IMR-90 (cell line): ENCODE data around the gene NLRC3. TPM values are rescaled to one million over a fixed set of nuclear protein-coding genes. Genes with fewer than 3 reads are reported as not detected.

Experiments used
- ATAC-seq: fragments of 200-7000 bp; cut with Tn5 transposase; 2 replicates; pipeline ENCODE4 v1.9.1; 2020; ENCODE audit warnings: low read depth, mild to moderate bottlenecking, moderate library complexity
- BruUV-seq: library from RNA; stranded (reverse); fragments of 400-500 nt; replicated peaks from 2 replicates; lab custom pipeline; 2021; lab: Mats Ljungman, UMichigan
- CTCF ChIA-PET: fragments of 300-600 bp; formaldehyde crosslinking; extraction: SDS; loops from one replicate; lab custom pipeline; 2021; ENCODE audit warnings: antibody characterized with exemption; lab: Yijun Ruan, JAX
- POLR2A ChIA-PET: fragments of 300-600 bp; sonication (Branson Sonifier 250); formaldehyde crosslinking; loops from one replicate; lab custom pipeline; 2022; ENCODE audit warnings: antibody characterized with exemption; ENCODE audit not compliant: unreplicated experiment; lab: Charles Lee
- DNase-seq: peaks from one replicate; pipeline ENCODE4 v3.0.0; 2013
- H2AFZ ChIP-seq: replicated peaks from 2 replicates; pipeline ENCODE3; 2013; ENCODE audit warnings: low read length, mild to moderate bottlenecking; ENCODE audit not compliant: poor library complexity
- H2AK5ac ChIP-seq: 2 replicates; pipeline ENCODE4 v1.6.1; 2013; ENCODE audit warnings: low read depth, low read length, inconsistent platforms
- H2AK9ac ChIP-seq: replicated peaks from 2 replicates; pipeline ENCODE3; 2013; ENCODE audit warnings: mild to moderate bottlenecking, low read depth, low read length, moderate library complexity; ENCODE audit not compliant: poor library complexity
- H2BK120ac ChIP-seq: 2 replicates; pipeline ENCODE4 v1.6.1; 2013; ENCODE audit warnings: low read depth, low read length, inconsistent platforms
- H2BK15ac ChIP-seq: 3 replicates; pipeline ENCODE4 v1.6.1; 2013; ENCODE audit warnings: low read depth, low read length, inconsistent platforms
- H2BK20ac ChIP-seq: 2 replicates; pipeline ENCODE4 v1.6.1; 2013; ENCODE audit warnings: low read depth, mild to moderate bottlenecking, inconsistent platforms, low read length, moderate library complexity
- H2BK5ac ChIP-seq: 2 replicates; pipeline ENCODE4 v1.6.1; 2013; ENCODE audit warnings: mild to moderate bottlenecking, low read depth, low read length, inconsistent platforms; ENCODE audit not compliant: poor library complexity, severe bottlenecking
- H3K14ac ChIP-seq: replicated peaks from 2 replicates; pipeline ENCODE4 v1.6.1; 2013; ENCODE audit warnings: low read depth, low read length, inconsistent platforms
- H3K18ac ChIP-seq: 2 replicates; pipeline ENCODE4 v1.6.1; 2013; ENCODE audit warnings: low read depth, low read length, control low read depth
- H3K23ac ChIP-seq: 2 replicates; pipeline ENCODE4 v1.6.1; 2013; ENCODE audit warnings: low read depth, low read length, inconsistent platforms
- H3K27ac ChIP-seq: 2 replicates; pipeline ENCODE4 v1.5.1; 2013; ENCODE audit warnings: mild to moderate bottlenecking, control low read depth, low read length; ENCODE audit not compliant: insufficient read depth
- H3K27me3 ChIP-seq: 2 replicates; pipeline ENCODE4 v1.6.1; 2013; ENCODE audit warnings: low read length; ENCODE audit not compliant: control insufficient read depth, insufficient read depth
- H3K36me3 ChIP-seq: 2 replicates; pipeline ENCODE4 v1.6.1; 2013; ENCODE audit warnings: low read length, mixed read lengths; ENCODE audit not compliant: control insufficient read depth, insufficient read depth
- H3K4ac ChIP-seq: 2 replicates; pipeline ENCODE4 v1.6.1; 2013; ENCODE audit warnings: low read depth, low read length, inconsistent platforms
- H3K4me1 ChIP-seq: 2 replicates; pipeline ENCODE4 v1.6.1; 2013; ENCODE audit warnings: low read length, mixed read lengths; ENCODE audit not compliant: control insufficient read depth, insufficient read depth
- H3K4me2 ChIP-seq: 2 replicates; pipeline ENCODE4 v1.6.1; 2013; ENCODE audit warnings: low read depth, mild to moderate bottlenecking, control low read depth, low read length, moderate library complexity
- H3K4me3 ChIP-seq: 2 replicates; pipeline ENCODE4 v1.5.1; 2013; ENCODE audit warnings: low read depth, mild to moderate bottlenecking, control low read depth, low read length, moderate library complexity; ENCODE audit not compliant: insufficient read depth
- H3K56ac ChIP-seq: 2 replicates; pipeline ENCODE4 v1.6.1; 2013; ENCODE audit warnings: low read length, inconsistent platforms; ENCODE audit not compliant: insufficient read depth; ENCODE audit errors: extremely low read depth
- H3K79me1 ChIP-seq, 2 experiments: 2 replicates each; pipeline ENCODE4 v1.6.1; 2013; ENCODE audit warnings: low read length in 2 of 2, inconsistent platforms in 1 of 2, low read depth in 1 of 2
- H3K9ac ChIP-seq: 2 replicates; pipeline ENCODE4 v1.6.1; 2013; ENCODE audit warnings: low read depth, low read length, control low read depth
- H3K9me1 ChIP-seq: 2 replicates; pipeline ENCODE4 v1.6.1; 2013; ENCODE audit warnings: low read length, inconsistent platforms; ENCODE audit not compliant: insufficient read depth
- H3K9me3 ChIP-seq: 2 replicates; pipeline ENCODE4 v1.6.1; 2013; ENCODE audit warnings: low read length; ENCODE audit not compliant: control insufficient read depth, insufficient read depth
- H4K20me1 ChIP-seq: 2 replicates; pipeline ENCODE4 v1.6.1; 2013; ENCODE audit warnings: low read length, inconsistent platforms; ENCODE audit not compliant: insufficient read depth
- H4K5ac ChIP-seq: 2 replicates; pipeline ENCODE4 v1.6.1; 2013; ENCODE audit warnings: mild to moderate bottlenecking, low read depth, low read length, control low read depth
- H4K8ac ChIP-seq, 2 experiments: 2 replicates each; pipeline ENCODE4 v1.6.1; 2013; ENCODE audit warnings: low read depth in 2 of 2, low read length in 2 of 2, control low read depth in 1 of 2, inconsistent platforms in 1 of 2
- H4K91ac ChIP-seq: 2 replicates; pipeline ENCODE4 v1.6.1; 2013; ENCODE audit warnings: low read depth, low read length, inconsistent platforms; ENCODE audit not compliant: insufficient read depth
- CEBPB ChIP-seq: IDR thresholded peaks from 2 replicates; pipeline ENCODE4 v1.6.1; 2012; ENCODE audit warnings: low read depth, low read length, improper control_type of control experiment
- FOS ChIP-seq: fragments of 150-350 bp; IDR thresholded peaks from 2 replicates; pipeline ENCODE4 v1.6.1; 2016; ENCODE audit warnings: low read depth, low read length
- MAFK ChIP-seq: IDR thresholded peaks from 2 replicates; pipeline ENCODE4 v1.6.1; 2012; ENCODE audit warnings: low read depth, low read length, improper control_type of control experiment
- MAZ ChIP-seq: IDR thresholded peaks from 2 replicates; pipeline ENCODE4 v1.6.1; 2012; ENCODE audit warnings: low read depth, mild to moderate bottlenecking, low read length, improper control_type of control experiment, moderate library complexity, borderline replicate concordance
- NFE2L2 ChIP-seq: fragments of 150-350 bp; IDR thresholded peaks from 2 replicates; pipeline ENCODE4 v1.6.1; 2016; ENCODE audit warnings: low read depth, mild to moderate bottlenecking, low read length
- POLR2A ChIP-seq: IDR thresholded peaks from 2 replicates; pipeline ENCODE4 v1.6.1; 2012; ENCODE audit warnings: mild to moderate bottlenecking, low read depth, low read length
- RCOR1 ChIP-seq: IDR thresholded peaks from 2 replicates; pipeline ENCODE4 v1.6.1; 2012; ENCODE audit warnings: mild to moderate bottlenecking, low read length, improper control_type of control experiment; ENCODE audit not compliant: insufficient replicate concordance
- SMC3 ChIP-seq: fragments of 150-350 bp; IDR thresholded peaks from 2 replicates; pipeline ENCODE4 v1.6.1; 2016; ENCODE audit warnings: low read depth, mild to moderate bottlenecking, antibody characterized with exemption, low read length, moderate library complexity
- WGBS, 2 experiments: methylation state at CpG; one replicate each; pipeline versions ENCODE4 v1.1.5 to v1.1.7; 2013; ENCODE audit warnings: missing lambda C conversion rate in 2 of 2; ENCODE audit not compliant: insufficient read length in 1 of 2; ENCODE audit errors: extremely low coverage in 2 of 2; 5-methylcytosine and 5-hydroxymethylcytosine counted together
- dilution Hi-C: fragments of 300-500 bp; cut with HindIII; formaldehyde crosslinking; loops from one replicate; pipeline ENCODE4 v1.14.3; 2018; ENCODE audit warnings: low sequenced_read_pairs; ENCODE audit not compliant: unreplicated experiment
- in situ Hi-C: fragments of 300-500 bp; cut with MboI; formaldehyde crosslinking; loops from 3 replicates; pipeline ENCODE4 v1.14.3; 2019; ENCODE audit warnings: low sequenced_read_pairs, inconsistent platforms, mixed read lengths
- intact Hi-C: fragments of 100-400 bp; cut with micrococcal nuclease; formaldehyde crosslinking; loops from 2 replicates; pipeline ENCODE4 v1.10.0; 2022
- polyA plus RNA-seq, 3 experiments: library from polyadenylated mRNA; depleted of rRNA; stranded (reverse); fragments of >200 nt; gene quantifications; 2 replicates each; pipeline ENCODE4 v1.2.3, GENCODE V29; 2012; ENCODE audit warnings: low replicate concordance in 1 of 3
- total RNA-seq: library from RNA; depleted of rRNA; stranded (reverse); fragments of >200 nt; gene quantifications from 2 replicates; pipeline ENCODE4 v1.2.3, GENCODE V29; 2012

The NLRC3 gene
- total and polyA plus RNA-seq, 2 of the 4 experiments (the other 2 are of a cell fraction) = not detected

DNA sequence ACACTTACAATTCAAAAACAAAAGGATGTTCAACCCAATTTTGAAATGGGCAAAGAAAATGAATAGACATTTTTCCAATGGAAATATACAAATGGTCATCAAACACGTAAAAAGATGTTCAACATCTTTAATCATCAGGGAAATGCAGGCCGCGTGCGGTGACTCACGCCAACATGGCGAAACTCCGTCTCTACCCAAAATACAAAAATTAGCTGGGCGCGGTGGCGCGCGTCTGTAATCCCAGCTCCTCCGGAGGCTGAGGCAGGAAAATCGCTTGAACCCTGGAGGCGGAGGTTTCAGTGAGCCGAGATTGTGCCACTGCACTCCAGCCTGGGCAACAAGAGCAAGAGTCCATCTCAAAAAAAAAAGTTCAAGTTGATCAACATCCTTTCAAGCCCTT, 78.2 kb downstream of the NLRC3 start:
- no peak overlapping the region for H2BK120ac ChIP-seq
- no peak overlapping the region for H3K4me3 ChIP-seq
- H3K4ac ChIP-seq = no peak overlapping the region
- H4K20me1 ChIP-seq = no peaks in the 10 kb centered on the region
- no peaks in the 10 kb centered on the region for H3K9me3 ChIP-seq
- no peak overlapping the region for H2AFZ ChIP-seq
- H3K56ac ChIP-seq = no peak overlapping the region
- H3K27me3 ChIP-seq = no peaks in the 10 kb centered on the region
- in situ Hi-C loops (no loop called here), dilution Hi-C loops (no loop called here), intact Hi-C loops (no loop called here)
- BruUV-seq = no TSS peak
- DNase-seq (no peak), ATAC-seq (no peak)
- no peak overlapping the region for H2AK9ac ChIP-seq
- H2BK20ac ChIP-seq = no peak overlapping the region
- no peak for TF ChIP-seq MAFK
- TF ChIP-seq MAZ = no peak
- TF ChIP-seq NFE2L2 = no peak
- TF ChIP-seq POLR2A = no peak
- TF ChIP-seq RCOR1 = no peak
- TF ChIP-seq FOS = no peak
- TF ChIP-seq CEBPB = no peak
- TF ChIP-seq SMC3 = no peak
- H2BK15ac ChIP-seq = no peak overlapping the region
- ChIA-PET POLR2A (no interaction called here), CTCF (no interaction called here)
- H4K91ac ChIP-seq = no peak overlapping the region
- 72% methylated on average over 7 of the region's 16 CpGs; no CpG with 5 or more reads in 1 of the 2 experiments for WGBS, 2 experiments
- no peak overlapping the region for H3K18ac ChIP-seq
- H3K23ac ChIP-seq = no peak overlapping the region
- no peak overlapping the region for H2BK5ac ChIP-seq
- H3K4me1 ChIP-seq = peaks cover 5% of the 10 kb centered on the region; the same call in 1 of the 2 replicates
- H3K9ac ChIP-seq = no peak overlapping the region
- H3K9me1 ChIP-seq = peaks cover 4% of the 10 kb centered on the region
- no peak overlapping the region for H3K4me2 ChIP-seq
- peaks cover 12 to 20% of the 10 kb centered on the region in 2 experiments for H3K79me1 ChIP-seq
- no peak overlapping the region for H2AK5ac ChIP-seq
- no peak overlapping the region for H3K14ac ChIP-seq
- H3K36me3 ChIP-seq = no peaks in the 10 kb centered on the region
- no peak overlapping the region for H3K27ac ChIP-seq
- H4K5ac ChIP-seq = no peak overlapping the region
- no peak overlapping the region for H4K8ac ChIP-seq
